Esophagus squamous epithelium (tissue), 4 donors: ENCODE data around the gene NADSYN1.

ENCODE experiments used
- CTCF ChIP-seq, 6 experiments: fragments of 450-650 bp in 4 of 6; fragments of 200-600 bp in 2 of 6; sonication (generic) in 2 of 6; IDR thresholded peaks; one replicate each; pipeline ENCODE4 v1.5.1; 2016 to 2019; ENCODE audit warnings: antibody characterized with exemption in 6 of 6, mild to moderate bottlenecking in 4 of 6, moderate library complexity in 4 of 6
- POLR2A ChIP-seq, 4 donors: fragments of 450-650 bp; IDR thresholded peaks; one replicate each; pipeline ENCODE4 v1.6.1; 2017; ENCODE audit warnings: antibody characterized with exemption in 4 of 4, mild to moderate bottlenecking in 4 of 4, moderate library complexity in 3 of 4

- TF ChIP-seq CTCF (IDR thresholded peaks at IDR 0.05) (no peak), POLR2A (IDR thresholded peaks at IDR 0.05) (peak in 1 of 4 donors; percentile 42)
These were observed 5.9 kb upstream of the NADSYN1 start for GRCh38 chr11:71446942-71447688.
